GM12872 (cell line): Measurements from ENCODE around the gene PFN2.

Experiments
- TF ChIP-seq, protein P1 (sequence below): IDR thresholded peaks from 3 replicates; pipeline ENCODE4 v1.5.1; 2011; ENCODE audit warnings: low read depth, mild to moderate bottlenecking, low read length, moderate library complexity; ENCODE audit not compliant: insufficient read depth

Gene PFN2

GRCh38 chr3:149999421-149999820 lies 28.7 kb upstream of the PFN2 start:
- TF ChIP-seq, protein P1, sequence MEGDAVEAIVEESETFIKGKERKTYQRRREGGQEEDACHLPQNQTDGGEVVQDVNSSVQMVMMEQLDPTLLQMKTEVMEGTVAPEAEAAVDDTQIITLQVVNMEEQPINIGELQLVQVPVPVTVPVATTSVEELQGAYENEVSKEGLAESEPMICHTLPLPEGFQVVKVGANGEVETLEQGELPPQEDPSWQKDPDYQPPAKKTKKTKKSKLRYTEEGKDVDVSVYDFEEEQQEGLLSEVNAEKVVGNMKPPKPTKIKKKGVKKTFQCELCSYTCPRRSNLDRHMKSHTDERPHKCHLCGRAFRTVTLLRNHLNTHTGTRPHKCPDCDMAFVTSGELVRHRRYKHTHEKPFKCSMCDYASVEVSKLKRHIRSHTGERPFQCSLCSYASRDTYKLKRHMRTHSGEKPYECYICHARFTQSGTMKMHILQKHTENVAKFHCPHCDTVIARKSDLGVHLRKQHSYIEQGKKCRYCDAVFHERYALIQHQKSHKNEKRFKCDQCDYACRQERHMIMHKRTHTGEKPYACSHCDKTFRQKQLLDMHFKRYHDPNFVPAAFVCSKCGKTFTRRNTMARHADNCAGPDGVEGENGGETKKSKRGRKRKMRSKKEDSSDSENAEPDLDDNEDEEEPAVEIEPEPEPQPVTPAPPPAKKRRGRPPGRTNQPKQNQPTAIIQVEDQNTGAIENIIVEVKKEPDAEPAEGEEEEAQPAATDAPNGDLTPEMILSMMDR = no peak

DNA sequence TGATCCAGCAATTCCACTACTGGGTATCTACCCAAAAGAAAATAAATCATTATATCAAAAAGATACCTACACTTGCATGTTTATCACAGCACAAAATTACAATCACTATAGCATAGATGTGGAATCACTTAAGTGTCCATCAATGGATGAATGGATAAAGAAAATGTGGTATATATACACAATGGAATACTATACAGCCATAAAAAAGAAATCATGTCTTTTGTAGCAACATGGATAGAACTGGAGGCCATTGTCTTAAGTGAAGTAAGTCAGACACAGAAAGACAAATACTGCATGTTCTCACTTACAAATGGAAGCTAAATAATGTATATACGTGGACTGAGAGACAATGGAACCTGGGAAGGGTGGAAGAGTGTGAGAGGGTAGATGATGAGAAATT lies 28.3 kb upstream of the PFN2 start:
- TF ChIP-seq, protein P1 = no peak

DNA sequence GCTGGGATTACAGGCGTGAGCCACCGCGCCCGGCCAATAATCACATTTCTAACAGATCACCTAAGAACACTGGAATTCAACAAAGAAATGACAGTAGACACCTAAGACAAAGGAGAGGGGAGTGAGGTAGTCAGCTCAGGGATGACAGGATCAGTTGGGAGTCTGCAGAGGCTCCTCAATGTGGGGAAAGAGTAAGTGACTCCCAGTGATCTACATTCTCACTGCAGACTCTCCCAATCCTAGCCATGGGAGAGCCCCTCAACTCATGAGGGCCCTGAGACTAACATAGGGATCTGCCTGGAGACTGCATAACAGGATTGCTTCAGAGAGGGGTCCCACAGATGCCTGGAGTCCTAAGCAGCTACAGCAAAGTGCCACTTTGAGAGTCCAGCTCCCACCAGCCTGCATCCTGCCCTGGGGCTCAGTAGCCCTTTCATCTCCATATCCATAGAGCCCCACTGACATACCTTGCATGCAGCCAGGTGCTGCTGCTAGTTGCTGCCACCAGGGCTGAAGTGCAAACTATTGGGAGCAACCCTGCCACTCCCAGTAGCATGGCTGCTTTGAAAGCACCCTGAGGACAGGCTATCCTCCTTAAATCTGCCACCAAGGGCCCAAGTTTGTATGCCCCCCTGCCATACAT lies 21.8 kb upstream of the PFN2 start:
- TF ChIP-seq, protein P1 = no peak

DNA sequence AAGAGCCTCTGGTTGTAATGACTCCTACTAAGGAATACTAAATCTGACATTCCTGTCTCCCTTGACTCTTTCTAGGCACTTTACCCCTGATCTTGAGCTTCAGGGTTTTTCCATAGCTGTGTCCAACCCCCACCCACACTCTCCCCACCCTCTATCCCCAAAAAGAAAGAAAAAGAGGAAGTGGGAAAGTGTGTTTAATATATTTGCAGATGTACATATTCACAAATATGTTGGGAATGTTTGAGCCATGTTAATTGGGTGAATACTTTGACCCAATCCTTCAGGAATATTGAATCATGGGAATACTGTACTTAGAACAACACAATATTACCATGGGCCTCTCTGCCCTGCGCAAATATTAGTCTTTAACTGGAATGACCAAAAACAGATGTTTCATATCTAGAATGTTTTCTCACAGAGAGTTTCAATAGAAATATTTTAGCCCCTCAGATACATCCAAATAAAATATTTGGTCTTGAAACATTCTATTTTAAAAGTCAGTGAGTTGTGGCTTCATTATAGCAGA lies 19.8 kb upstream of the PFN2 start:
- TF ChIP-seq, protein P1 = no peak

- TF ChIP-seq, protein P1 = no peak
Measured at GRCh38 chr3:149989307-149989706, 18.6 kb upstream of the PFN2 start.

DNA sequence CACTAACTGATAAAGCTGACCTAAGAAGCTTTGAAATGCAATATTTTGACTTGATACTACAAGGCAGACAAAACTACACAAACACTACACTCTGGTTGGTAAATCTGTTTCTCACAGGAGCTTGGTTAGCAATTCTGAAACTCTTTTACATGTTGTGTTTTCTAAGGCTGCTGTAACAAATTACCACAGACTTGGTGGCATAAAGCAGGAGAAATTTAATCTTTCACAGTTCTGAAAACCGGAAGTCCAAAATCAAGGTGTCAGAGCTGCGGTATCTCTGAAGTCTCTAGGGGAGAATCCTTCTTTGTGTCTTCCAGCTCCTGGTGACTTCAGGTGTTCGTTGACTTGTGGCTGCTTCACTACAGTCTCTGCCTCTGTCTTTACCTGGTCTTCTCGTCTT lies 12.9 kb upstream of the PFN2 start:
- TF ChIP-seq, protein P1 = no peak

- TF ChIP-seq, protein P1 = no peak
Measured at GRCh38 chr3:149977386-149977785, 6.7 kb upstream of the PFN2 start.
